Left ventricle myocardium inferior (tissue), 1 donor: ENCODE results near the gene NTF3. TPM values are rescaled to one million over a fixed set of nuclear protein-coding genes. Genes with fewer than 3 reads are reported as not detected.

Experiments
- DNase-seq: peaks from one replicate; pipeline ENCODE4 v3.0.0-alpha.2; 2020
- H3K27ac ChIP-seq: fragments of 200-600 bp; replicated peaks from 2 replicates; pipeline ENCODE4 v1.8.0; 2021
- H3K27me3 ChIP-seq: fragments of 200-600 bp; 2 replicates; pipeline ENCODE4 v1.8.0; 2021; ENCODE audit warnings: low read depth
- H3K36me3 ChIP-seq: fragments of 200-600 bp; 2 replicates; pipeline ENCODE4 v1.8.0; 2021
- H3K4me1 ChIP-seq: fragments of 200-600 bp; 2 replicates; pipeline ENCODE4 v1.8.0; 2021
- H3K4me3 ChIP-seq: fragments of 200-600 bp; 2 replicates; pipeline ENCODE4 v1.8.0; 2021; ENCODE audit warnings: mild to moderate bottlenecking, moderate library complexity
- H3K9me3 ChIP-seq: fragments of 200-600 bp; replicated peaks from 2 replicates; pipeline ENCODE4 v1.8.0; 2021
- CTCF ChIP-seq: fragments of 200-600 bp; IDR thresholded peaks from 2 replicates; pipeline ENCODE4 v1.8.0; 2021; ENCODE audit warnings: antibody characterized with exemption, mild to moderate bottlenecking, borderline replicate concordance
- intact Hi-C: fragments of 100-400 bp; cut with micrococcal nuclease; formaldehyde crosslinking; loops from one replicate; pipeline ENCODE4 v1.11.0; 2022
- total RNA-seq: library from RNA; stranded (reverse); fragmentation: NEBNext Ultra II Directional; extraction: Animal tissue kit (Norgen Biotek cat#: 25700); gene quantifications from one replicate; pipeline ENCODE4 v1.2.1, GENCODE V29; 2021
- donor health status: DM: no; HTN: yes; CAD: no; lungs with severe emphysema.

Gene NTF3
- total RNA-seq, 1 donor from 2014 or later, result 0.99 TPM

- Histone ChIP-seq H3K4me3 (no peak overlapping the region), H3K27ac (no peak overlapping the region), H3K9me3 (no peaks in the 10 kb centered on the region), H3K4me1 (peaks cover 42% of the 10 kb centered on the region), H3K36me3 (no peaks in the 10 kb centered on the region), H3K27me3 (peaks cover 85% of the 10 kb centered on the region)
- intact Hi-C loops, result loop anchor here (10.0 kb wide), 2 partner anchors 216 to 224 kb away; no protein-coding TSS in a partner anchor
- TF ChIP-seq CTCF, result peak; percentile 70
- DNase-seq, result no peak
These were observed 3.3 kb upstream of the NTF3 start for GRCh38 chr12:5428332-5429221.

- H3K27me3 ChIP-seq, result peaks cover 91% of the 10 kb centered on the region
These were observed 2.0 kb upstream of the NTF3 start for GRCh38 chr12:5429741-5430557.

GRCh38 chr12:5430641-5431603 is 986 bp upstream of the NTF3 start:
- Histone ChIP-seq H3K36me3 (no peaks in the 10 kb centered on the region), H3K4me1 (peaks cover 48% of the 10 kb centered on the region), H3K4me3 (peak overlapping the region; percentile 69), H3K27me3 (peaks cover 92% of the 10 kb centered on the region), H3K9me3 (no peaks in the 10 kb centered on the region), H3K27ac (no peak overlapping the region)
- intact Hi-C loops, result loop anchor here (10.0 kb wide), 1 partner anchor 84 kb away; no protein-coding TSS in a partner anchor
- no peak for TF ChIP-seq CTCF
- DNase-seq, result no peak

More at GRCh38 chr12:5429741-5430557, 2.0 kb upstream of the NTF3 start:
- no peaks in the 10 kb centered on the region for H3K36me3 ChIP-seq
- H3K4me3 ChIP-seq, result peak overlapping the region; percentile 69
- intact Hi-C loops, result loop anchor here (10.0 kb wide), 3 partner anchors 85 to 225 kb away; no protein-coding TSS in a partner anchor
- TF ChIP-seq CTCF, result no peak
- H3K9me3 ChIP-seq, result no peaks in the 10 kb centered on the region
- peaks cover 48% of the 10 kb centered on the region for H3K4me1 ChIP-seq
- H3K27ac ChIP-seq, result no peak overlapping the region
- no peak for DNase-seq

GRCh38 chr12:5433081-5433844 is 1.4 kb downstream of the NTF3 start:
- no peak for TF ChIP-seq CTCF
- peak overlapping the region; percentile 69 for H3K4me3 ChIP-seq
- H3K4me1 ChIP-seq, result peaks cover 69% of the 10 kb centered on the region
- H3K9me3 ChIP-seq, result peaks cover 3% of the 10 kb centered on the region
- H3K27ac ChIP-seq, result peak overlapping the region; percentile 63
- H3K36me3 ChIP-seq, result no peaks in the 10 kb centered on the region
- peaks cover 82% of the 10 kb centered on the region for H3K27me3 ChIP-seq
- no peak for DNase-seq
- intact Hi-C loops, result loop anchor here (10.0 kb wide), 1 partner anchor 82 kb away; no protein-coding TSS in a partner anchor
